ENCODE results near the gene CCDC92.
A peak's percentile ranks its signal among the peaks of the same experiment; 100 is the strongest.

CCDC92 gene

GRCh38 chr12:124017064-124017463 lies 44.4 kb upstream of the CCDC92 start:
- Histone ChIP-seq H3K27ac (no peak overlapping the region), H3K4me3 (no peak overlapping the region)
- TF ChIP-seq CTCF (IDR thresholded peaks at IDR 0.05): no peak
- DNase-seq (ENCODE audit: low spot score): no peak

- peak; percentile 67 for DNase-seq (ENCODE audit: low spot score)
- no peak overlapping the region for H3K4me3 ChIP-seq
- H3K27ac ChIP-seq: no peak overlapping the region
- no peak for TF ChIP-seq CTCF (IDR thresholded peaks at IDR 0.05)
Observed at GRCh38 chr12:124015494-124016461, 43.1 kb upstream of the CCDC92 start.

- TF ChIP-seq CTCF (IDR thresholded peaks at IDR 0.05): no peak
- peak; percentile 38 for DNase-seq (ENCODE audit: low spot score)
- Histone ChIP-seq H3K4me3 (no peak overlapping the region), H3K27ac (no peak overlapping the region)
Observed at GRCh38 chr12:124013073-124013472, 40.4 kb upstream of the CCDC92 start.

GRCh38 chr12:124011435-124012115 lies 38.9 kb upstream of the CCDC92 start:
- peak; percentile 54 for DNase-seq (ENCODE audit: low spot score)
- TF ChIP-seq CTCF (IDR thresholded peaks at IDR 0.05): no peak
- H3K4me3 ChIP-seq: no peak overlapping the region
- H3K27ac ChIP-seq: no peak overlapping the region

GRCh38 chr12:124010687-124011086 lies 38.1 kb upstream of the CCDC92 start:
- Histone ChIP-seq H3K4me3 (no peak overlapping the region), H3K27ac (no peak overlapping the region)
- peak; percentile 35 for DNase-seq (ENCODE audit: low spot score)
- no peak for TF ChIP-seq CTCF (IDR thresholded peaks at IDR 0.05)

GRCh38 chr12:124009781-124010180 lies 37.1 kb upstream of the CCDC92 start:
- H3K27ac ChIP-seq: no peak overlapping the region
- H3K4me3 ChIP-seq: no peak overlapping the region
- TF ChIP-seq CTCF (IDR thresholded peaks at IDR 0.05): no peak
- DNase-seq (ENCODE audit: low spot score): peak; percentile 36
